Epithelial cell of esophagus (primary cell): ENCODE data around the gene NECTIN4.
A peak's percentile ranks its signal among the peaks of the same experiment; 100 is the strongest.

Source experiments
- DNase-seq: peaks from one replicate; pipeline ENCODE4 v3.0.0; 2010; ENCODE audit warnings: low read depth
- H3K4me3 ChIP-seq: 2 replicates; pipeline ENCODE4 v1.5.1; 2011; ENCODE audit warnings: mild to moderate bottlenecking, low read length, control low read depth
- CTCF ChIP-seq: IDR thresholded peaks from 2 replicates; pipeline ENCODE4 v1.5.1; 2011; ENCODE audit warnings: low read depth, mild to moderate bottlenecking, low read length, control low read depth, inconsistent platforms; ENCODE audit not compliant: insufficient read depth; ENCODE audit errors: missing control alignments

The NECTIN4 gene

GRCh38 chr1:161054805-161055204 lies 34.6 kb downstream of the NECTIN4 start:
- peak; percentile 23 for TF ChIP-seq CTCF
- no peak for DNase-seq

GRCh38 chr1:161054232-161054631 lies 35.1 kb downstream of the NECTIN4 start:
- TF ChIP-seq CTCF = no peak

More at GRCh38 chr1:161054805-161055204, 34.6 kb downstream of the NECTIN4 start:
- H3K4me3 ChIP-seq = no peak overlapping the region

GRCh38 chr1:161052899-161053298 lies 36.5 kb downstream of the NECTIN4 start:
- no peak for TF ChIP-seq CTCF
- H3K4me3 ChIP-seq = no peak overlapping the region
- no peak for DNase-seq

More at GRCh38 chr1:161054232-161054631, 35.1 kb downstream of the NECTIN4 start:
- no peak for DNase-seq
- no peak overlapping the region for H3K4me3 ChIP-seq

GRCh38 chr1:161051219-161051618 lies 38.1 kb downstream of the NECTIN4 start:
- DNase-seq = no peak
- TF ChIP-seq CTCF = no peak
- no peak overlapping the region for H3K4me3 ChIP-seq

GRCh38 chr1:161048949-161049722 lies 40.2 kb downstream of the NECTIN4 start:
- DNase-seq = no peak
- no peak overlapping the region for H3K4me3 ChIP-seq
- no peak for TF ChIP-seq CTCF

GRCh38 chr1:161047436-161048420 lies 41.6 kb downstream of the NECTIN4 start:
- H3K4me3 ChIP-seq = no peak overlapping the region
- no peak for DNase-seq
- no peak for TF ChIP-seq CTCF
